Kidney glomerular epithelial cell (primary cell): ENCODE data around the gene SMG6.

ENCODE experiments used
- DNase-seq: peaks from one replicate; lab custom pipeline; 2025; lab: John Stamatoyannopoulos, UW

SMG6 gene

GRCh38 chr17:2049333-2050299 lies 254.0 kb downstream of the SMG6 start:
- peak; percentile 31 for DNase-seq

- no peak for DNase-seq
Observed at GRCh38 chr17:2048805-2049204, 254.8 kb downstream of the SMG6 start.

GRCh38 chr17:2047590-2047989 lies 256.0 kb downstream of the SMG6 start:
- no peak for DNase-seq

- DNase-seq: no peak
Observed at GRCh38 chr17:2044263-2044894, 259.2 kb downstream of the SMG6 start.

GRCh38 chr17:2043785-2044184 lies 259.8 kb downstream of the SMG6 start:
- DNase-seq: no peak

- no peak for DNase-seq
Observed at GRCh38 chr17:2042933-2043332, 260.7 kb downstream of the SMG6 start.

- DNase-seq: peak; percentile 25
Observed at GRCh38 chr17:2042390-2042847, 261.2 kb downstream of the SMG6 start.

- DNase-seq: peak; percentile 90
Observed at GRCh38 chr17:2041561-2042389, 261.8 kb downstream of the SMG6 start, which contains the start of gene OVCA2. TSS of gene OVCA2 (plus strand) at chr17:2042022. CDS start at chr17:2042048, 26 bp downstream.

- no peak for DNase-seq
Observed at GRCh38 chr17:2040942-2041560, 262.5 kb downstream of the SMG6 start.

GRCh38 chr17:2040219-2040827 lies 263.3 kb downstream of the SMG6 start:
- no peak for DNase-seq

GRCh38 chr17:2037155-2037554 lies 266.4 kb downstream of the SMG6 start:
- DNase-seq: no peak

- DNase-seq: no peak
Observed at GRCh38 chr17:2035541-2036488, 267.8 kb downstream of the SMG6 start.

GRCh38 chr17:2034806-2035540 lies 268.6 kb downstream of the SMG6 start:
- DNase-seq: no peak

- DNase-seq: peak; percentile 83
Observed at GRCh38 chr17:2034157-2034556, 269.4 kb downstream of the SMG6 start.

GRCh38 chr17:2033153-2033552 lies 270.4 kb downstream of the SMG6 start:
- DNase-seq: no peak

GRCh38 chr17:2030779-2031163 lies 272.8 kb downstream of the SMG6 start:
- DNase-seq: no peak

GRCh38 chr17:2029911-2030778 lies 273.4 kb downstream of the SMG6 start, which contains the start of gene DPH1:
TSS of gene DPH1 (plus strand) at chr17:2030153. CDS start at chr17:2030170, 17 bp downstream.
- DNase-seq: peak; percentile 78

- no peak for DNase-seq
Observed at GRCh38 chr17:2028737-2029136, 274.8 kb downstream of the SMG6 start.
